Transverse colon (tissue), 3 donors: ENCODE results near the gene GPHN.

ENCODE experiments used
- POLR2A ChIP-seq: fragments of 450-650 bp; IDR thresholded peaks from one replicate; pipeline ENCODE4 v1.6.1; 2016; ENCODE audit warnings: antibody characterized with exemption, mild to moderate bottlenecking, moderate library complexity
- TF ChIP-seq, protein P1 (sequence below), 5 experiments: fragments of 200-600 bp in 3 of 5; fragments of 450-650 bp in 2 of 5; sonication (generic) in 3 of 5; IDR thresholded peaks; 1 replicate in 2 of 5; 2 replicates in 3 of 5; pipeline ENCODE4 v1.5.1; 2016 to 2017; ENCODE audit warnings: antibody characterized with exemption in 5 of 5, inconsistent platforms in 3 of 5, mild to moderate bottlenecking in 2 of 5, moderate library complexity in 1 of 5

DNA sequence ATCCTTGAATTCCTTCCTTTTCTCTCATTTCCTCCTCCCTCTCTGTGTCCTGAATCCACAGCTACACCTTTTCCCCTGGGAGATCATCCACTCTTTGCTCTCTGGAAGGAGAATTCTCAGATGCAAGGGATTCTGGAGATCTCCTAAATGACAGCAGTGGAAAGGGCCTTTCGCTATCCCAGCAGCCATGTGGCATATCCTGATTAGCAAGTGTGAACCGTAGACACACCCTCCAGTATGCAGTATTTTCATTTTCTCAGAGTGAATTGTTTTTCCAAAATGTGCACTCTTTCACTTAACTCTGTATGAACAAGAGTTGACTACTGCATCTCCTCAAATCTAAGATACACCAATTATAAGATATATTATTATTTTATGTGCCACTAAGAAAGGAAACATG, 687.3 kb downstream of the GPHN start:
- TF ChIP-seq, protein P1, sequence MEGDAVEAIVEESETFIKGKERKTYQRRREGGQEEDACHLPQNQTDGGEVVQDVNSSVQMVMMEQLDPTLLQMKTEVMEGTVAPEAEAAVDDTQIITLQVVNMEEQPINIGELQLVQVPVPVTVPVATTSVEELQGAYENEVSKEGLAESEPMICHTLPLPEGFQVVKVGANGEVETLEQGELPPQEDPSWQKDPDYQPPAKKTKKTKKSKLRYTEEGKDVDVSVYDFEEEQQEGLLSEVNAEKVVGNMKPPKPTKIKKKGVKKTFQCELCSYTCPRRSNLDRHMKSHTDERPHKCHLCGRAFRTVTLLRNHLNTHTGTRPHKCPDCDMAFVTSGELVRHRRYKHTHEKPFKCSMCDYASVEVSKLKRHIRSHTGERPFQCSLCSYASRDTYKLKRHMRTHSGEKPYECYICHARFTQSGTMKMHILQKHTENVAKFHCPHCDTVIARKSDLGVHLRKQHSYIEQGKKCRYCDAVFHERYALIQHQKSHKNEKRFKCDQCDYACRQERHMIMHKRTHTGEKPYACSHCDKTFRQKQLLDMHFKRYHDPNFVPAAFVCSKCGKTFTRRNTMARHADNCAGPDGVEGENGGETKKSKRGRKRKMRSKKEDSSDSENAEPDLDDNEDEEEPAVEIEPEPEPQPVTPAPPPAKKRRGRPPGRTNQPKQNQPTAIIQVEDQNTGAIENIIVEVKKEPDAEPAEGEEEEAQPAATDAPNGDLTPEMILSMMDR (IDR thresholded peaks at IDR 0.05): no peak
- TF ChIP-seq POLR2A: no peak
